Thyroid gland (tissue), 4 donors: ENCODE data around the gene TNFRSF21.

ENCODE experiments used
- CTCF ChIP-seq, 6 experiments: fragments of 200-600 bp in 3 of 6; fragments of 450-650 bp in 3 of 6; sonication (generic) in 3 of 6; IDR thresholded peaks; one replicate each; pipeline ENCODE4 v1.5.1; 2016 to 2019; ENCODE audit warnings: antibody characterized with exemption in 6 of 6, mild to moderate bottlenecking in 2 of 6, inconsistent platforms in 1 of 6, moderate library complexity in 1 of 6
- POLR2A ChIP-seq, 2 donors: fragments of 450-650 bp; IDR thresholded peaks; one replicate each; pipeline ENCODE4 v1.6.1; 2017; ENCODE audit warnings: antibody characterized with exemption in 2 of 2, mild to moderate bottlenecking in 2 of 2, moderate library complexity in 1 of 2

DNA sequence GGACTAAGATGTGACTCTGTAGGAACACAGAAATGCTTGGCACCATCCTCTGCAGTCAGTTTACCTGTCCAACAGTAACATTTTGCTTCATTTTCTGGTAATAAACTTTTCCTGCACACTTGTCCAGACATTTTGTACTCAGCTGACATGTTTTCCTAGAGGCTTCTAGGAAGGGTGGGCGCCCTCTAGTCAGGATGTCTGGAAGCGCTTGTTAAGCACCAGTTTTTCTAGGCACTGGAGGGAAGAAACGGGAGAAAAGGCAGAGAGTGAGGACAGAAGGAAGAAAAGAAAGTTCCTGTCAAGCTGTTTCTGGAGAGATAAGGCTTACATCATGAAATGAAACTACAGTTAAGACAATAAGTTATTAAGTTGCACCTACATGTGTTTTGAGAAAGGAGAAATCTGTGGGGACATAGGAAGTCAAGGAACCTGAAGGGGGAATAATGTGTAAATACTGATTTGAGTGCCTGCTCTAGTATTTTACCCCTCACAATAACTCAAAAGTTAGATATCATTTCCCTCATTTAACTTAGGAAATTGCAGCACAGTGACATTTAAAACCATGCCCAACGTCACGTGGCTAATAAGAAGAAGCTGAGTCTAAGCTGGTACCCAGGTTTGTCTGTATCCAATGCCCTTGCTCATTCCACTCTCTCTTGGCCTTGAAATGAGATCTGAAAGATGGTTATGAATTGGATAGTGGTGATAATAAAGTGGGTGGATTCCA lies 42.7 kb upstream of the TNFRSF21 start:
- no peak for TF ChIP-seq CTCF (IDR thresholded peaks at IDR 0.05)
- TF ChIP-seq POLR2A (IDR thresholded peaks at IDR 0.05): no peak
